B cell (primary cell): ENCODE results near the gene RNF34. TPM values are rescaled to one million over a fixed set of nuclear protein-coding genes. Genes with fewer than 3 reads are reported as not detected.
"Not testable (repeated sequence)": the region's sequence is repeated elsewhere in the genome, so short reads cannot be mapped to it uniquely, and the experiment has no call there.

ENCODE experiments used
- ATAC-seq: fragments of 200-7000 bp; cut with Tn5 transposase; one replicate; pipeline ENCODE4 v1.10.0; 2021; ENCODE audit warnings: low read depth, mild to moderate bottlenecking, moderate number of reproducible peaks, moderate library complexity
- CTCF ChIA-PET: fragments of 350-600 bp; sonication (Branson Sonifier 250); formaldehyde crosslinking; loops from one replicate; lab custom pipeline; 2021; ENCODE audit warnings: antibody characterized with exemption, inconsistent platforms; lab: Charles Lee
- POLR2A ChIA-PET: fragments of 350-600 bp; sonication (Branson Sonifier 250); formaldehyde crosslinking; loops from one replicate; lab custom pipeline; 2021; ENCODE audit warnings: antibody characterized with exemption; lab: Charles Lee
- DNase-seq: peaks from one replicate; pipeline ENCODE4 v3.0.0; 2013
- H2AFZ ChIP-seq: 2 replicates; pipeline ENCODE4 v1.6.1; 2012; ENCODE audit warnings: mild to moderate bottlenecking, low read depth, low read length; ENCODE audit not compliant: insufficient read depth, poor library complexity, severe bottlenecking
- H3K27ac ChIP-seq, 2 donors: 1 replicate in 1 of 2; 2 replicates in 1 of 2; pipeline ENCODE4 v1.5.1; 2012 to 2013; ENCODE audit warnings: low read length in 2 of 2, mild to moderate bottlenecking in 2 of 2, moderate library complexity in 1 of 2
- H3K27me3 ChIP-seq, 4 experiments: fragments of 200-600 bp in 1 of 4; sonication (generic) in 1 of 4; replicated peaks in 1 of 4; 1 replicate in 2 of 4; 2 replicates in 2 of 4; pipeline versions ENCODE4 v1.6.1 to v1.7.0; 2013 to 2016; ENCODE audit warnings: low read length in 3 of 4, mild to moderate bottlenecking in 2 of 4, mixed read lengths in 1 of 4, moderate library complexity in 1 of 4; ENCODE audit not compliant: insufficient read depth in 4 of 4, control insufficient read depth in 3 of 4; ENCODE audit errors: control extremely low read depth in 1 of 4
- H3K36me3 ChIP-seq, 2 experiments: replicated peaks in 1 of 2; 1 replicate in 1 of 2; 2 replicates in 1 of 2; pipeline versions ENCODE4 v1.6.1 to v1.7.1; 2013; ENCODE audit warnings: low read length in 1 of 2; ENCODE audit not compliant: insufficient read depth in 2 of 2, control insufficient read depth in 1 of 2; ENCODE audit errors: control extremely low read depth in 1 of 2, extremely low read depth in 1 of 2
- H3K4me1 ChIP-seq, 2 donors: fragments of 200-600 bp in 1 of 2; sonication (generic) in 1 of 2; 1 replicate in 1 of 2; 2 replicates in 1 of 2; pipeline versions ENCODE4 v1.5.1 to v1.6.1; 2013 to 2017; ENCODE audit warnings: low read length in 2 of 2; ENCODE audit not compliant: control insufficient read depth in 2 of 2, insufficient read depth in 2 of 2
- H3K4me2 ChIP-seq: replicated peaks from 2 replicates; pipeline ENCODE3; 2012; ENCODE audit warnings: mild to moderate bottlenecking, low read depth, low read length; ENCODE audit not compliant: poor library complexity, severe bottlenecking
- H3K4me3 ChIP-seq, 5 experiments: fragments of 200-600 bp in 1 of 5; sonication (generic) in 1 of 5; 1 replicate in 3 of 5; 2 replicates in 2 of 5; pipeline versions ENCODE4 v1.5.1 to v1.7.0; 2011 to 2016; ENCODE audit warnings: low read length in 4 of 5, mild to moderate bottlenecking in 4 of 5, low read depth in 2 of 5, control low read depth in 1 of 5, moderate library complexity in 1 of 5; ENCODE audit not compliant: insufficient read depth in 1 of 5; ENCODE audit errors: control extremely low read depth in 1 of 5, extremely low read depth in 1 of 5
- H3K79me2 ChIP-seq: fragments of 200-600 bp; sonication (generic); one replicate; pipeline ENCODE4 v1.6.0; 2016; ENCODE audit warnings: low read length; ENCODE audit not compliant: control insufficient read depth, insufficient read depth
- H3K9ac ChIP-seq: fragments of 200-600 bp; sonication (generic); 2 replicates; pipeline ENCODE4 v1.6.1; 2017; ENCODE audit warnings: mild to moderate bottlenecking, low read length, moderate library complexity
- H3K9me3 ChIP-seq, 3 donors: one replicate each; pipeline versions ENCODE4 v1.6.1 to v1.7.1; 2013; ENCODE audit warnings: low read length in 2 of 3; ENCODE audit not compliant: control insufficient read depth in 2 of 3, insufficient read depth in 1 of 3; ENCODE audit errors: control extremely low read depth in 1 of 3
- H4K20me1 ChIP-seq: 2 replicates; pipeline ENCODE4 v1.6.0; 2012; ENCODE audit warnings: mild to moderate bottlenecking, low read length; ENCODE audit not compliant: insufficient read depth, control insufficient read depth, poor library complexity, severe bottlenecking
- H3K27ac Mint-ChIP-seq: one replicate; pipeline ENCODE4 v1.8.0; 2021; ENCODE audit warnings: mixed read lengths
- H3K27me3 Mint-ChIP-seq: one replicate; pipeline ENCODE4 v1.8.0; 2021; ENCODE audit warnings: mixed read lengths
- H3K4me1 Mint-ChIP-seq: one replicate; pipeline ENCODE4 v1.8.0; 2021; ENCODE audit warnings: mixed read lengths
- H3K4me3 Mint-ChIP-seq: one replicate; pipeline ENCODE4 v1.8.0; 2021; ENCODE audit warnings: mixed read lengths
- H3K9me3 Mint-ChIP-seq: one replicate; pipeline ENCODE4 v1.8.0; 2022; ENCODE audit warnings: mixed read lengths; ENCODE audit not compliant: insufficient read depth
- EZH2 ChIP-seq: IDR thresholded peaks from 2 replicates; pipeline ENCODE4 v1.6.1; 2012; ENCODE audit warnings: borderline replicate concordance, low read depth, mild to moderate bottlenecking, moderate library complexity, low read length; ENCODE audit not compliant: insufficient read depth, poor library complexity, severe bottlenecking
- WGBS: methylation state at CpG from one replicate; pipeline ENCODE4 v1.1.5; 2013; ENCODE audit warnings: missing lambda C conversion rate; ENCODE audit not compliant: insufficient coverage; 5-methylcytosine and 5-hydroxymethylcytosine counted together
- intact Hi-C: fragments of 100-400 bp; cut with micrococcal nuclease; formaldehyde crosslinking; loops from one replicate; pipeline ENCODE4 v1.10.0; 2022
- polyA plus RNA-seq: library from polyadenylated mRNA; depleted of rRNA; stranded (reverse); fragments of >200 nt; gene quantifications from 2 replicates; pipeline ENCODE4 v1.2.3, GENCODE V29; 2012
- total RNA-seq, 2 donors: library from RNA; stranded (reverse); fragments of 120-200 nt in 1 of 2; gene quantifications; 1 replicate in 1 of 2; 2 replicates in 1 of 2; pipeline versions ENCODE4 v1.2.3 to v1.2.4, GENCODE V29; 2013 to 2022

RNF34 gene
- total and polyA plus RNA-seq, 2 donors (not counting 1 experiment from before 2014, with no cell fraction given) = 24.9 to 86.7 TPM

DNA sequence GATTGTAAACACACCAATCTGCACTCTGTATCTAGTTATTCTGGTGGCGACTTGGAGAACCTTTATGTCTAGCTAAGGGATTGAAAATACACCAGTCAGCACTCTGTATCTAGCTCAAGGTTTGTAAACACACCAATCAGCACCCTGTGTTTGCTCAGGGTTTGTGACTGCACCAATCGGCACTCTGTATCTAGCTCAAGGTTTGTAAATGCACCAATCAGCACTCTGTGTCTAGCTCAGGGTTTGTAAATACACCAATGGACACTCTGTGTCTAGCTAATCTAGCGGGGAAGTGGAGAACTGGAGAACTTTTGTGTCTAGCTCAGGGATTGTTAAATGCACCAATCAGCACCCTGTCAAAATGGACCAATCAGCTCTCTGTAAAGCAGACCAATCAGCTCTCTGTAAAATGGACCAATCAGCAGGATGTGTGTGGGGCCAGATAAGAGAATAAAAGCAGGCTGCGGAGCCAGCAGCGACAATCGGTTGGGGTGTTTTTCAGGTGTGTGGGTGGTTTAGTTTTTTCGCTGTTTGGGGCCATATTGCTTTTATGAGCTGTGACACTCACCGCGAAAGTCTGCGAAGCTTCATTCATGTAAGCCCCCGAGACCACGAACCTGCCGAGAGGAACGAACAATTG lies 24.9 kb upstream of the RNF34 start:
- H3K36me3 ChIP-seq, H3K27ac ChIP-seq, H4K20me1 ChIP-seq, DNase-seq, H3K27me3 ChIP-seq, intact Hi-C loops, H3K4me3 ChIP-seq, POLR2A ChIA-PET, H3K9me3 Mint-ChIP-seq, H3K4me1 ChIP-seq, H3K9ac ChIP-seq, H3K27me3 Mint-ChIP-seq, H3K4me2 ChIP-seq, H3K79me2 ChIP-seq, H2AFZ ChIP-seq, H3K9me3 ChIP-seq, H3K4me1 Mint-ChIP-seq, ATAC-seq, H3K4me3 Mint-ChIP-seq, H3K27ac Mint-ChIP-seq: not testable (repeated sequence)
- CTCF ChIA-PET = interaction anchor here (0.6 to 0.8 kb wide), 2 partner anchors 40 to 432 kb away, joined by 4 read pairs; no protein-coding TSS in a partner anchor
- WGBS = 84% methylated on average over 12 of the region's 14 CpGs

DNA sequence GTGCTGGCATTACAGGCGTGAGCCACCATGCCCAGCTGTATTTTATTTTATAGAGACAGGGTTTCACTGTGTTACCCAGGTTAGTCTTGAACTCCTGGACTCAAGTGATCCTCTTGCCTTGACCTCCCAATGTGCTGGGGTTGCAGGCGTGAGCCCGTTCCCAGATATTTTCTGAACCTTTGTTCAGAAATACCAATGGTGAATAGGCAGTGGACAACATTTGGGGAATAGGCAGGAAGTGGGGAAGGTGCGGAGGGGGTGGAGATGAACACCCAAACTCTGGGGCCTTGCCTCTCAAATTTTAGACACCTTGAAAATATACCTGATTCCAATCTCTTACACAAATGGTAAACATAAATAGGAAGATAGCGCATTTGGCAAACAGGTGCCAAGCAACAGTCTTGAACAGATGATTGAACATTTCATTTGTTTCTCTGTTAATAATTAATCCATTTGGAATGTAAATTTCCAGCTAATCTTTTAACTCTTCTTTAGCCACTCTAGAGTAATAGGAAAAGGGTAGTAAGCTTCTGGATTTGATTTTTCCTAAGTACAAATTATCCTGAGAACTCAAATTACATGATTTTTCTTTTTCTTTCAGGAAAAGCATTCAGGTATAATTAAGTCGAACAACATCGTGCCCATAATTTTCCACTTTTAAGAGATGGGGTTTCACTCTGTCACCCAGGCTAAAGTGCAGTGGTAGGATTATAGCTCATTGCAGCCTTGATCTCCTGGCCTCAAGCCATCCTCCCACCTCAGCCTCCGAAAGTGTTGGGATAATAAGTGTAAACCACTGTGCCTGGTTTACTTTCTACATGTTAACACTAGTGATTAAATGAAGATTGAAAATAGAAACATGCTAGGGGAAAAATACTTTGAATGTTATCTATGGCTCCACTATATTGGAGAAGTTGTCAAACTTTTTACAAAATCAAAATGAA lies 22.9 kb upstream of the RNF34 start:
- no peak overlapping the region for H3K9ac ChIP-seq
- Mint-ChIP-seq H3K27ac (no peak overlapping the region), H3K27me3 (peaks cover 8% of the 10 kb centered on the region), H3K4me3 (no peak overlapping the region), H3K9me3 (no peaks in the 10 kb centered on the region), H3K4me1 (no peaks in the 10 kb centered on the region)
- TF ChIP-seq EZH2 = no peak
- no peaks in the 10 kb centered on the region for H3K36me3 ChIP-seq
- H4K20me1 ChIP-seq = no peaks in the 10 kb centered on the region
- peaks cover 0 to 2% (median 0%) of the 10 kb centered on the region in 4 experiments for H3K27me3 ChIP-seq
- no peak for ATAC-seq
- H3K9me3 ChIP-seq = peaks cover 0 to 5% (median 0%) of the 10 kb centered on the region in 3 donors
- DNase-seq = no peak
- H3K4me2 ChIP-seq = no peak overlapping the region
- H3K4me3 ChIP-seq = no peak overlapping the region
- WGBS = 89% methylated on average over 3 of the region's 8 CpGs
- no peak overlapping the region for H2AFZ ChIP-seq
- intact Hi-C loops = no loop called here
- H3K79me2 ChIP-seq = no peaks in the 10 kb centered on the region
- ChIA-PET CTCF (interaction anchor here (0.6 kb wide), 1 partner anchor 995 kb away, joined by 4 read pairs; no protein-coding TSS in a partner anchor), POLR2A (interaction anchor here (0.6 kb wide), 2 partner anchors 629 to 1459 kb away, joined by 3 to 6 read pairs; no protein-coding TSS in a partner anchor)
- H3K4me1 ChIP-seq = no peaks in the 10 kb centered on the region
- H3K27ac ChIP-seq = no peak overlapping the region
